ENCODE measurements around the gene ATXN1.

Gene ATXN1

GRCh38 chr6:16521528-16521927, 239.7 kb downstream of the ATXN1 start:
- no peak for DNase-seq

DNA sequence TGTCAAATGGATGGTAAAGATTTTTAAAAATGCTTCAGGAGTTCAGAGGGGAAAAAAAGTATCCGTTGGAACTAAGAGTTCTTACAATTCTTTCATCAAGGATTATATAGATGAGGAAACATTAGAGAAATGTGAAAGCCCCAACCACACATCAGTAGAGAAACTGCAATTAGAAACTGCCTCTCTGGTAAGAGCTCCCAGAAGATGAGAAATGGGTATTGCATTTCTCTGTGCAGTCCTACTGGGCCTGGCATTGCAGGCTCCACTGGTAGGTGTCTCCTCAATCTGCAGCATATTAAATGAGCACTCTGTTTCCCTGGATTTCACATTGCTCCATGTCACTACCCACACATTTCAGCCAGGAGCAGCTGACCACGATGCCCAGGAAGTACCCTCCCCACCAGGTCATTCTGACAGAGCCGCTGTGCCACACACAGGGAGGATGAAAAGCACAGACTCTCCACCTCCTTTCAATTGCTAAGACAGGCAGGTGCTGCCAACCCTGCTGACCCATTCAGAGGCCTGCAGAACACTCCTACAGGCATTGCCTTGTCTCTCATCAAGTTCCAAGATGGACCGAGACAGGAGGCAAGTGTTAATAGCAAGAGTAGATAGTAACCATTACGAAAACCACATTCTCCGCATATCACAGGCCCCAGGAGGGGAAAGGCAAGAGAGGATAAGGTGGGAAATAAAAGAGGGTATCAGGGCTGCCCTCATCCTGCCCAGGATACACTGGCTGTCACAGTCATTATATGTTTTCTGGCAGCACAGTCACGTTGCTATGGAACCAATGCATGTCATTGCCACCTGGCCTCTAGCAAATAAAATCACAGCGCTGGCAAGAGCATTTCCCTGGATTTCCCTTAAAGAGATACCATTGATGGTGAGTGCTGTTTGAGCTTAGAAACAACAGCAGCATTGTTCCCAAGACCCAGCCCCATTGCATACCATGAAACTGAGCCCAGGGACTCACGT, 241.7 kb downstream of the ATXN1 start:
- no peak for DNase-seq

DNA sequence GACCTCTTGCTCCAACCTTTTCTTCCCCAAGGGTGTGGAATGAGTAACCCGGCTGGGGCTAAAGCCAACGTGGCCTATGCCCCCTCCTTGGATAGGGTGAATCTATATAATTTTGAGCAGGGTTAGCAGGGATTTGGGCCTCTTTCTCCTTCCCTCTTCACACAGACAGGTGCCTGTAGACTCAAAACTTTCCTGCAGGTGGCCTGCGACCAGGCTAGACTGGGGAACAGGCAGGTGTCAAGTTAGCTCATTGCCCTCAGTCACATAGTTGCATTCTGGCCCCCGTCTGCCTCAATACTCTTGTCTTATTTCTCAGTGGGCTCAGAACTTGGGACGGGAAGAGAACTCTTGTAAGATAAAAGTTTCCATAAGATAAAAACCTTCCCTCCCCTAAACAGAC, 243.0 kb downstream of the ATXN1 start:
- DNase-seq = no peak

DNA sequence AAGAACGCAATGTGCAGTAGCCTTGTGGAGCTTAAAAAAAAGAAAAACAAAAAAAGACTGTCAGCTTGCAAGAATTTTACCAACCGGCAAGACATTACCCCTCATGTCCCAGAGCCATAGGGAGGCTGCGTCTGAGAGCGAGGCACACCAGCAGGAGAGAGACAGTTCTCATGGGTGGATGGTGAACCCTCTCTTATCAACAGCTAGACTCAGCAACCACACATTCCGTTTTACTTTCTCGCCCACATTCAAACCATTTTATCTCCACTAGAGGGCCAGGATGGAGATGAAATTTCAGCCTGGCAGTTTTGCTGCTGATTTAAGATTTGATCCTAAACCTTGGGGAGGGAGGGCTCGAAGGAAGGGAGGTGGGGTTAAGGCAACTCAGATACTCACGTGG, 247.0 kb downstream of the ATXN1 start:
- no peak for DNase-seq

- DNase-seq = no peak
Observed at GRCh38 chr6:16512544-16513290, 248.5 kb downstream of the ATXN1 start.

GRCh38 chr6:16511723-16512489, 249.4 kb downstream of the ATXN1 start:
- no peak for DNase-seq

- no peak for DNase-seq
Observed at GRCh38 chr6:16511040-16511660, 250.1 kb downstream of the ATXN1 start.

- no peak for DNase-seq
Observed at GRCh38 chr6:16510245-16510644, 251.0 kb downstream of the ATXN1 start.

DNA sequence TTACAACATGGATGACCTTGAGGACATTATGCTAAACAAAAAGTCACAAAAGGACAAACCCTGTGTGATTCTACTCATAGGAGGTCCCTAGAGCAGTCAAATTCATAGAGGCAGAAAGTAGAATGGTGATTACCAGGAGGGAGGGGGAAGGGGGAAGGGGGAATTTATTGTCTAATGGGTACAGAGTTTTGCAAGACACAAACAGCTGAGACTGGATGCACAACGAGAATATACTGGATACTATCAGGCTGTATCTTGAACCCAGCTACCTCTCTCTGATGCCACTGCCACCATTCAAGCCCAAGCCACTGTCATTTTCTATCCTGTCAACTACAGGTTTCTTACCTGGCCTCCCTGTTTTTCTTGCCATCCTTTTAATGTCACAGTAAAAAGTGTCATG, 252.3 kb downstream of the ATXN1 start:
- DNase-seq = no peak

- no peak for DNase-seq
Observed at GRCh38 chr6:16505711-16506357, 255.4 kb downstream of the ATXN1 start.

DNA sequence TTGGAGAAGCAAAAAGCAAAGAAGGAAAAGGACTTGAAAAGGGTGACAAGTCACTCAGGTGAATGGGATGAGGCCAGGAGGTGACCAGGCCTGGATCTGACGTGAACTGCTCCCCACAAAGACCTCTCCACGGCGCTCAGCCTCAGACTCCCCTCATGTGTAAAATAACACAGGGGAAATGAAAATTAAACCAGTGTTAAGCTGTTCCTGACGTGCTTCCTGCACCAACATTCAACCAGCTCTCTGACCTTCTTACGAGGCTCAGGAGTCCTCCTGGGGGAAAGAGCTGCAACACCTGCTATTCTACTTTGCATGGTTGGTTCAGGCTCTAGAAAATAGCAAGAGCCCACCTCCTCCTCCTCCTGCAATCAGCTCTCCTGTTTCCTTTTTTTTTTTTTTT, 256.7 kb downstream of the ATXN1 start:
- no peak for DNase-seq

DNA sequence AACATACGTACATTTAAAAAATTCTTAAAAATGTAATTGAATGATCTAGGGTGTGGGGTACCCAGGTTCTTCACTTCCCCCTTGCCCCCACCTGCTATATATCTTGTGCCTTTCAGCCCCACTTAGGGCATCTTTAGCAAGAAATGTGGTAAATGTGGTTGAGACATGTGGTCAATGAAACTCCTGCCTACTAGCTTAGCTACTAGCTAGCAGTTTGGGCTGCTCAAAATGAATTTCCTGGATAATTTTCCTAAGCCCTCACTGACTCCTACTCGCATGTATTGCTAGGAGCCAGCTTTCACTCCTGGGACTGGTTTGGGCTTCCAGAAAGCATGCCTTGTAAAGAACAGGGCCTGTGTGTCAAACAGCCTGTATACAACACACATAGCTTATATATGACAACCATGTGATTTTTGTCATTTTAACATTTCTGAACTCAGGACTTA, 257.3 kb downstream of the ATXN1 start:
- peak; percentile 23 for DNase-seq

DNA sequence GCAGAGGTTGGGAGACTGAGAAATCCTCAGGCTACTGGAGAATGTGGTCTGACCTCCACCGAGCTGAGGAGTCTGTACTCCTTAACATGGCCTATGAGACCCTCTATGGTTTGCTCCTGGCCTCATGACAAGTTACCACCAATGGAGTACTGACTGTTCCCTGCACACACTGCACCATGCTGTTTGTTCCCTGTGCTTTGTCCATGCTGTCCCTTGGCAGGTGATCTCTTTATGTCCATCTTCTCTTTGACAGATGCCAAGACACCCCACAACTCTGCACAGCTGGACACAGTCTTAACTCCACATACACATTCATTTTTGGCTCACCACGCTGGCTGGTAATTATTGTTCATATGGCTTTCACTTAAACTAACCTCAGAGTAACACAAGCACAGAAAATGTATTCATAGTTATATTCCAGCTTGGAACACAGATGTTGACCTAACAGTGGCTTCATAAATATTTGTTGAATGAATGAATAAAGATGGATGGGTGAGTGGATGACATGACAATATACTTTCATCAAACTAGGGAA, 258.0 kb downstream of the ATXN1 start:
- DNase-seq = no peak

DNA sequence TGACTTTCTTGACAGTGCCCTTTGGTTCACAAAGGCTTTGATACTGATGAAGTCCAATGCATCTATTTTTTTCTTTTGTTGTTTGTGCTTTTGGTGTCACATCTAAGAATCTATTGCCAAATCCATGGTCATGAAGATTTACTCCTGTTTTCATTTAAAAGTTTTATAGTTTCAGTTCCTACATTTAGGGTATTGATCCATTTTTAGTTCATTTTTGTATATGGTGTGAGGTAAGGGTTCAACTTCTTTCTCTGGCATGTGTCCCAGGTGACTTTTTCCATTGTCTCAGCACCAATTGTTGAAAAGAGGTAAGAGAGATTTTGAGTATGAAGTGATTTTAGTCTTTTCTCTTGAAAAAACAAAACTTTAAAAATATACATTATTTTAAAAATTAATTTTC, 262.3 kb downstream of the ATXN1 start:
- DNase-seq = no peak

GRCh38 chr6:16498237-16498636, 263.0 kb downstream of the ATXN1 start:
- no peak for DNase-seq

DNA sequence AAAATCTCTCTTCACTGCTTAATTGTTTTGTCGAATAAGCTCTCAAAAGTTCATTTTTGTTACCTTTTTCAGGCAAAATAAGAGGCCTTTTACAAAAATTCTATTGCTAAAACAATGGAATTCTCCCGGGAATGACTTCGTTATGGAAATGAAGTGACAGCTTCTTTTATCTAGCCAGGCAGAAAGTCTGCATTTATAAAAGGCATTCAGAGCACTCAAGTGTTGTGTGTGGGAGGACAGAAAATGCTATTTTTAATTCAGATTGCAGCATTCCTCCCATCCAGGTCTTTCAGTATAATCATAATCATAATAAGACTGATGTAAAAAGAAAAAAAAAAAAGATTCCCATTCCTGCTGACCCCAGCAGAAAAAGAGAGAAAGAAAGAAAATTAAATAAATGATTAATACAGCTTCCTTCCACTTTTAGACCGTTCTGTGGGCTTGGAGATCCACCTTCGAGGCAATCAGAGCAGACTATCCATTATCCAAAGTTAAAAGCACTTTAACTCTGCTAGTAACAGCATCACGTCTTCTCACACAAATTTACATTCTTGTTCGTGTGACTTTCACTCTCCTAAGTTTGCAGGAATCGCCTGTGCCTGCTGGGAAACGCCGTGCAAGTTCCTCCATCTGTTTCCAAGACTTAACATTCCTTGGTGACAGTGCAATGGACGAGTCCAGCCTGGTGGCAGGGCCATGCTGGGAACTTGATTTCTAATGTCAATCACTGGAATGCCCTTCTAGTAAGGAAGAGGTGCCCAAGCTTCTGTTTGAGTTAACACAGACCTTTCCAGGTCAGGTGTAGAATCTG, 264.1 kb downstream of the ATXN1 start:
- DNase-seq = no peak

DNA sequence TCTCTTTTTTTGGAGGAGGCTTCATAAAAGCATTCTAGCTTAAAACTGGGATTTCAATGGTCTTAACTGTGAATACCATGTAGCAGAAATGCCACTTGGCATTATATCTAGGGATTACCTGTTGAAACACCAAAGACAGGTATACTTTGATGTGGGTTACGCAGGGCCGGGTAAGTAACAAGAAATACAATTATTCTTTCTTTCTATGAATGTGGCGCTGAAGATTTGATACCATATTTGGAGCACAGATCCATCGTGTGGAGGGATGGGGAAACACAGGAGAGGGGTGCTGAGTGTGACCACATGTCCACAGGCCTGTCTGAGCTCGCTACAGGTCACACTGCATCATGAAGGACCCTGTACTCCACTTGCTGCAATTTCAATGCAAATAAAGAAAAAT, 265.1 kb downstream of the ATXN1 start:
- no peak for DNase-seq

DNA sequence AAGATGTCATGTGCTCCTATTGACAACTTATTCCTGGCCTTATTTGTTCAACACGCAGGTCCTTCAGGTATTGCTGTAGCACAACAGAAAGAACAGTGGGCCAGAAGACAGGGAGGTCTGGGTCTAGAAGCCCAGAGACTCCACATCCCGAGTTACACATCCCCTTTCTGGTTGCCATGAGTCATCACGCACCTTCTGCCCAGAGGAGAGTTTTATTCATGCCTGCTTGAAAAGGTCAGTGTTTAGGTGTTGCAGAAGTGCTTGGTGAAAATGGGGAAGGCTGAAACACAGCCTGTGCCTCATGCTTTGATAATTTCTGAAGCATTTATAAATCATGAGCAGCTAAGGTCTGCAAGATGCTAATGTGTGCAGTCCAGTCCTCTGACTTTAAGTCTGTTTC, 266.5 kb downstream of the ATXN1 start:
- peak; percentile 53 for DNase-seq

DNA sequence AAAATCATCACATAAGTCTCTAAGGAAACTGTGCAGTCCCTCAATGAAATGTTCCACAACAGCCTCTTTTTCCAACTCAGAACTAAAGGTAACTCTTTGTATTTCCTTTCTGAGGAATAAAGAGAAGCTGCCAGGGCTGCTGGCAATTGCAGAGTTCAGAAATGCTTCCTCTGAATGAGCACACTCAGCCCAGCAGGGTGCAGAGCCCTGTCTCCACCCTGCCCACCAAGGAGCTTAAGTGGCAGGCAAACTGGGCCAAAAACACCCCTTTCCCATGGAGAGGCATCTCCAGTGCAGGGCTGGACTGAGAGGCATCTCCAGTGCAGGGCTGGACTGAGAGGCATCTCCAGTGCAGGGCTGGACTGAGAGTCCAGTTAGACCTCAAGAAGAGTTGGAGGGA, 267.5 kb downstream of the ATXN1 start:
- no peak for DNase-seq

DNA sequence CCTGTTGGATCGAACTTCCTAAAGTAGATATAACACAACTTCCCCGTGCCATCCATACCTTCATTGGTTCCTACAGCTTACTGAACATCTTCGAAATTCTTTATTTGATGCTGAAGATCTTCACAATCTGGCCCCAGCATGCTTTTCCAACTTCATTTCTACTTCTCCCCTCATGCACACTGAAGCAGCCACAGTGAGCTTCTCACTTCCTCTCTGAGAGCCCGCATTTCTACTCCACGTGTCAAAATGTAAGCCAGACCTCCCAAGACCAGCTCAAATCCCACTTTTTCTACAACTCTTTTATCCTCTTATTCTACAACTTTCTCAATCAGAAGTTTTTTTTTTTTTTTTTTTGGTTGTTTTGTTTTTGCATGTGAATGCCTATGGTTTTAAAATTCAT, 268.1 kb downstream of the ATXN1 start:
- no peak for DNase-seq

- no peak for DNase-seq
Observed at GRCh38 chr6:16491666-16492313, 269.5 kb downstream of the ATXN1 start.

Data from NK-92 treated with Interleukin-12 subunit alpha and Interleukin-12 subunit beta, amount 100 ng/mL, for 24 hours (cell line).